ENCODE data around the gene PMF1. TPM values are rescaled to one million over a fixed set of nuclear protein-coding genes. Genes with fewer than 3 reads are reported as not detected.
"Not testable (repeated sequence)": the region's sequence is repeated elsewhere in the genome, so short reads cannot be mapped to it uniquely, and the experiment has no call there.

The PMF1 gene
- total RNA-seq, 4 donors from 2014 or later: 34.0 to 74.8 (median 49.5) TPM

DNA sequence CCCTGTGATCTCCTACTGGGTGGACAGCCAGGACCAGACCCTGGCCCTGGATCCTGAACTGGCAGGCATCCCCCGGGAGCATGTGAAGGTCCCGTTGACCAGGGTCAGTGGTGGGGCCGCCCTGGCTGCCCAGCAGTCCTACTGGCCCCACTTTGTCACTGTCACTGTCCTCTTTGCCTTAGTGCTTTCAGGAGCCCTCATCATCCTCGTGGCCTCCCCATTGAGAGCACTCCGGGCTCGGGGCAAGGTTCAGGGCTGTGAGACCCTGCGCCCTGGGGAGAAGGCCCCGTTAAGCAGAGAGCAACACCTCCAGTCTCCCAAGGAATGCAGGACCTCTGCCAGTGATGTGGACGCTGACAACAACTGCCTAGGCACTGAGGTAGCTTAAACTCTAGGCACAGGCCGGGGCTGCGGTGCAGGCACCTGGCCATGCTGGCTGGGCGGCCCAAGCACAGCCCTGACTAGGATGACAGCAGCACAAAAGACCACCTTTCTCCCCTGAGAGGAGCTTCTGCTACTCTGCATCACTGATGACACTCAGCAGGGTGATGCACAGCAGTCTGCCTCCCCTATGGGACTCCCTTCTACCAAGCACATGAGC is 36.1 kb upstream of the PMF1 start:
- TF ChIP-seq, protein P1, sequence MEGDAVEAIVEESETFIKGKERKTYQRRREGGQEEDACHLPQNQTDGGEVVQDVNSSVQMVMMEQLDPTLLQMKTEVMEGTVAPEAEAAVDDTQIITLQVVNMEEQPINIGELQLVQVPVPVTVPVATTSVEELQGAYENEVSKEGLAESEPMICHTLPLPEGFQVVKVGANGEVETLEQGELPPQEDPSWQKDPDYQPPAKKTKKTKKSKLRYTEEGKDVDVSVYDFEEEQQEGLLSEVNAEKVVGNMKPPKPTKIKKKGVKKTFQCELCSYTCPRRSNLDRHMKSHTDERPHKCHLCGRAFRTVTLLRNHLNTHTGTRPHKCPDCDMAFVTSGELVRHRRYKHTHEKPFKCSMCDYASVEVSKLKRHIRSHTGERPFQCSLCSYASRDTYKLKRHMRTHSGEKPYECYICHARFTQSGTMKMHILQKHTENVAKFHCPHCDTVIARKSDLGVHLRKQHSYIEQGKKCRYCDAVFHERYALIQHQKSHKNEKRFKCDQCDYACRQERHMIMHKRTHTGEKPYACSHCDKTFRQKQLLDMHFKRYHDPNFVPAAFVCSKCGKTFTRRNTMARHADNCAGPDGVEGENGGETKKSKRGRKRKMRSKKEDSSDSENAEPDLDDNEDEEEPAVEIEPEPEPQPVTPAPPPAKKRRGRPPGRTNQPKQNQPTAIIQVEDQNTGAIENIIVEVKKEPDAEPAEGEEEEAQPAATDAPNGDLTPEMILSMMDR (IDR thresholded peaks at IDR 0.05): no peak
- ATAC-seq (ENCODE audit: low FRiP score) (peak; percentile 16), DNase-seq (ENCODE audit: low spot score) (no peak)

DNA sequence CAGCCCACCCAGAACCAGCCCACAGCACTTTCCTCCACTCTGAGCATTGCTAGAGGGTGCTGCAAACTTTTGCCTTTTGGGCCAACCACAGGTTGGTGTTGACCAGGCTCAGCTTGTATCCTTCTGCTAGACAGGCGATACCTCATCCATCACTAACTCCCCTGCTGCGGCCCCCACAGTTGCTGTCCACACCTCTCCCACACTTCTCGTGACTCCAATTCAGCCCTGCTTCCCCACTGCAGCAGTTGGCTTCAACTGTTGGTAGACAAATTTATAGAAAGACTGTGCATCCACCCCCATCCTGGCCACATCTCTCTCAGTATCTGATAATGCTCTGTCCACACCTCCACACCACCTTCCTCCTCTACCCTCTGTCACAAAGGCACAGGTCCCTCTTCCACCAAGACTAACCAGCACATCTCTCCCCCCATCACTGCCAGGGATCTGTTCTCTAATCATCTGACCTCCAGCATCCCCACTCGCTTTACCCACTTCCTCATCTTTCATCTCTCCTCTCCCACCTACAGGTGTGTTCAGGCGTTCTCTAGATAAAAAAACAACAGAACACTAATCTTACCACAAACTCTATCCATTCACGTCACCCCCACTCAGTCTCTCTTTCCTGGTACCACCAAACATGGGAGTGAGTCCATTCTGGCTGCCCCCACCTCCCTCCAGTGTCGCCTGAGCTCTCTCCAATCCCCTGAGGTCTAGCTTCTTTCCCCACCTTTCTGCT is 34.7 kb upstream of the PMF1 start:
- no peak for DNase-seq (ENCODE audit: low spot score)
- TF ChIP-seq, protein P1 (IDR thresholded peaks at IDR 0.05): no peak
- ATAC-seq (ENCODE audit: low FRiP score): no peak

DNA sequence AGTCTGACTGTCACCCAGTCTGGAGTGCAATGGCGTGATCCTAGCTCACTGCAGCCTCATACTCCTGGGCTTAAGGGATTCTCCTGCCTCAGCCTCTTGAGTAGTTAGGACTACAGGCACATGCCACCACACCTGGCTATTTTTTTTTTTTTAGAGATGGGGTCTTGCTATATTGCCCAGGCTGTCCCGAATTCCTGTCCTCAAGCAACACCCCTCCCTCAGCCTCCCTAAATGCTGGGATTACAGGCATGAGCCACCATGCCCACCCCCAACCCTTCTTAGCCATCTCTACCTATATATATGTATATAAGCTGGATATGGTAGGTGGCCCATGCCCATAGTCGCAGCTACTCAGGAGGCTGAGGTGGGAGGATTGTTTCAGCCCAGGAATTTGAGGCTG is 32.3 kb upstream of the PMF1 start:
- TF ChIP-seq, protein P1 (IDR thresholded peaks at IDR 0.05): no peak
- no peak for DNase-seq (ENCODE audit: low spot score)
- no peak for ATAC-seq (ENCODE audit: low FRiP score)

DNA sequence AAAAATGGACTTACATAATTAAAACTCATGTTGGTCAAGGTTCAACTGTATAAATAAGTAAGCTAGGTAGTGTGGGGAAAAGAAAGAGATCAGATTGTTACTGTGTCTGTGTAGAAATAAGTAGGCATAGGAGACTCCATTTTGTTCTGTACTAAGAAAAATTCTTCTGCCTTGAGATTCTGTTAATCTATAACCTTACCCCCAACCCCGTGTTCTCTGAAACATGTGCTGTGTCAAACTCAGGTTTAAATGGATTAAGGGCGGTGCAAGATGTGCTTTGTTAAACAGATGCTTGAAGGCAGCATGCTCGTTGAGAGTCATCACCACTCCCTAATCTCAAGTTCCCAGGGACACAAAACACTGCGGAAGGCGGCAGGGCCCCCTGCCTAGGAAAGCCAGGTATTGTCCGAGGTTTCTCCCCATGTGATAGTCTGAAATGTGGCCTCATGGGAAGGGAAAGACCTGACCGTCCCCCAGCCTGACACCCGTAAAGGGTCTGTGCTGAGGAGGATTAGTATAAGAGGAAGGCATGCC is 31.3 kb upstream of the PMF1 start:
- DNase-seq (ENCODE audit: low spot score); ATAC-seq (ENCODE audit: low FRiP score): not testable (repeated sequence)

DNA sequence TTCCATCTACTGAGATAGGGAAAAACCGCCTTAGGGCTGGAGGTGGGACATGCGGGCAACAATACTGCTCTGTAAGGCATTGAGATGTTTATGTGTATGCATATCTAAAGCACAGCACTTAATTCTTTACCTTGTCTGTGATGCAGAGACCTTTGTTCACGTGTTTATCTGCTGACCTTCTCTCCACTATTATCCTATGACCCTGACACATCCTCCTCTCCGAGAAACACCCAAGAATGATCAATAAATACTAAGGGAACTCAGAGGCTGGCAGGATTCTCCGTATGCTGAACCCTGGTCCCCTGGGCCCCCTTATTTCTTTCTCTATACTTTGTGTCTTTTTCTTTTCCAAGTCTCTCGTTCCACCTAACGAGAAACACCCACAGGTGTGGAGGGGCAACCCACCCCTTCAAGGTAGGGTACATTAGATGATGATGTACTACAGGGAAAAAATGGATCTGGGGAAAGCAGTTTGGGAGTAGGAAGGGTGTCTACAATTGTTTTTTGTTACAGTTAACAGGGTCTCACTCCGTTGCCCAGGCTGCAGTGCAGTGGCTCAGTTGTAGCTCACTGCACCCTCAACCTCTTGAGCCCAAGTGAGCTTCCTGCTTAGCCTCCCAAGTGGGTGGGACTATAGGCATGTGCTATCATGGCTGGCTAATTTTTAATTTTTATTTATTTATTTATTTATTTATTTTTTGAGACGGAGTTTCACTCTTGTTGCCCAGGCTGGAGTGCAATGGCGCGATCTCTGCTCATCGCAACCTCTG is 30.6 kb upstream of the PMF1 start:
- ATAC-seq (ENCODE audit: low FRiP score); DNase-seq (ENCODE audit: low spot score): not testable (repeated sequence)

DNA sequence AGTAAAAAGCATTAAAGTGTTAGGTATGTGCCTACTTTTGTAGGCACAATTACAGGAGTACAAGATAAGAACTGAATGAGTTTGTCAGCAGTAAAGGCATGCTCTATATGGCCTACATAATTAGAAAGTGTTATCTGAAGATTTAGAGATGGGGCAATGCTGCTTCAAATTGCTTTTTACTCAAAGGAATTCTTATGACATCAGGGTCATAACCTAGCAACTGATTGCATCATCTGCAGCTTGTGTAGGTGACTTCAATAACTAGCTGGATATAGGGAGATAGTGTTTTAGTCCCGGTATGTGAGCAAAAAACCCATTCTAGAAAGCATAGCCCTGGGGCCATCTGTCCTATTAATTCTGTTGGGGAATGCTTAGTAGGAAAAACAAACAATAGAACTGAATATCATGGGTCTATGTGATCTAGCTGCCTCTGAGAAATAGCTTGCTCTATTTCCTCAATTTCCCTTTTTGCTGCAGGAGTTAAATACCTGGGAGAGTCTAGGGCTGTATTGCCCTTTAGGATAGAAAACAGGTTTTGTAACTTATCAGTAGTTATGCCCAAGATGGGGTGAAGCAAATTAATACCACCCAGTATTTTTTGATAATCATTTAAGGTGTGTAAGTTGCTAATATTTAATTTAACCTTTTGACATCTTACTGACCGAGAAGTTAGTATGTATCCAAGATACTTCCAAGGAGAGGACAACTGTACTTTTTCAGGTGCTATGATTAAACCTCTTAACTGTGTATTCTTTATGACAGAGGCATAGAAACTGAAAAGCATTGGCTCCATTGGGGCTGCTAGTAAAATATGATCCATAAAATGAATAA is 26.2 kb upstream of the PMF1 start:
- not testable (repeated sequence) for DNase-seq (ENCODE audit: low spot score); ATAC-seq (ENCODE audit: low FRiP score)

DNA sequence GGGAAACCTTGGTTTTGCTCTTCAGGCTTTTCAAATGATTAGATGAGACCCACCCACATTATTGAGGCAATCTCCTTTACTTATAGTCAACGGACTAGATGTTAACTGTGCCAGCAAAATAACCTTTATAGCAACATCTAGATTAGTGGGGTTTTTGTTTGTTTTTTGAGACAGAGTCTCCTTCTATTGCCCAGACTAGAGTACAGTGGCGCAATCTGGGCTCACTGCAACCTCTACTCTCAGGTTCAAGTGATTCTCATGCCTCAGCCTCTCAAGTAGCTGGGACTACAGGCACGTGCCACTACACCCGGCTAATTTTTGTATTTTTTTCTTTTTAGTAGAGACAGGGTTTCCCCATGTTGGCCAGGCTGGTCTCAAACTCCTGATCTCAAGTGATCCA is 22.5 kb upstream of the PMF1 start:
- not testable (repeated sequence) for DNase-seq (ENCODE audit: low spot score); ATAC-seq (ENCODE audit: low FRiP score)

DNA sequence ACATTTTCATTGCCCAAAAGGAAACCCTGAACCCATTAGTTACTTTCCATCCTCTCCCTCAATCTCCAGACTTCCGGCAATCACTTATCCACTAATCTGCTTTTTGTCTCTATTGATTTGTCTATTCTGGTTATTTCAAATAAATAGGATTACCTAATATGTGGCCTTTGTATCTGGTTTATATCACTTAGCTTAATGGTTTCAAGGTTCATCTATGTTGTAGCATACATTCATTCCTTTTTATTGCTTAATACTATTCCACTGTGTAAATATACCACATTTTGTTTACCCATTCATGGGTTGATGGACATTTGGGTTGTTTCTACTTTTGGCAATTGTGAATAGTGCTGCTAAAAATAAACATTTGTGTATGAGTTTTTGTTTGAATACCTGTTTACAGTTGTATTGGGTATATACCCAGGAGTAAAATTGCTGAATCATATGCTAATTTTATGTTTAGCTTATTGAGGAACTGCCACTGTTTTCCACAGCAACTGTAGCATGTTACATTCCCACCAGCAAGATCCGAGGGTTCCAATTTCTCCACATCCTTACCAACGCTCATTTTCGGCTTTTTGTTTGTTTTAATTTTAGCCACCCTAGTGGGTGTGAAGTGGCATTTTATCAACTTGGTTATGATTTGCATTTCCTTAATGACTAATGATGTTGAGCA is 21.4 kb upstream of the PMF1 start:
- TF ChIP-seq, protein P1 (IDR thresholded peaks at IDR 0.05): no peak
- no peak for DNase-seq (ENCODE audit: low spot score)
- ATAC-seq (ENCODE audit: low FRiP score): no peak

All from omental fat pad (tissue), 4 donors.